Measurements from ENCODE around the gene TDRKH.

The TDRKH gene

GRCh38 chr1:151822404-151822803 is 32.1 kb upstream of the TDRKH start:
- DNase-seq, result no peak

- peak; percentile 79 for DNase-seq
Observed at GRCh38 chr1:151820940-151821339, 30.6 kb upstream of the TDRKH start.

- DNase-seq, result no peak
Observed at GRCh38 chr1:151819976-151820623, 29.8 kb upstream of the TDRKH start.

- DNase-seq, result no peak
Observed at GRCh38 chr1:151819227-151819835, 29.0 kb upstream of the TDRKH start.

GRCh38 chr1:151817353-151817730 is 27.0 kb upstream of the TDRKH start:
- no peak for DNase-seq

GRCh38 chr1:151816548-151817352 is 26.4 kb upstream of the TDRKH start:
- no peak for DNase-seq

- DNase-seq, result no peak
Observed at GRCh38 chr1:151815716-151816327, 25.5 kb upstream of the TDRKH start.

- no peak for DNase-seq
Observed at GRCh38 chr1:151814971-151815545, 24.8 kb upstream of the TDRKH start.

- DNase-seq, result no peak
Observed at GRCh38 chr1:151814426-151814825, 24.1 kb upstream of the TDRKH start.

GRCh38 chr1:151813271-151813977 is 23.1 kb upstream of the TDRKH start:
- no peak for DNase-seq

- DNase-seq, result no peak
Observed at GRCh38 chr1:151811181-151811580, 20.9 kb upstream of the TDRKH start.

- no peak for DNase-seq
Observed at GRCh38 chr1:151809985-151810556, 19.8 kb upstream of the TDRKH start.

- DNase-seq, result no peak
Observed at GRCh38 chr1:151809290-151809984, 19.1 kb upstream of the TDRKH start.

- no peak for DNase-seq
Observed at GRCh38 chr1:151807766-151808165, 17.5 kb upstream of the TDRKH start.

GRCh38 chr1:151807131-151807530 is 16.8 kb upstream of the TDRKH start:
- DNase-seq, result no peak

GRCh38 chr1:151806170-151806569 is 15.9 kb upstream of the TDRKH start:
- no peak for DNase-seq

GRCh38 chr1:151805066-151805820 is 14.9 kb upstream of the TDRKH start, which contains the start of gene LINGO4:
LINGO4 (minus strand) TSS chr1:151805419; CDS start chr1:151802704, 2,715 bp downstream.
- no peak for DNase-seq

- DNase-seq, result no peak
Observed at GRCh38 chr1:151803915-151804314, 13.6 kb upstream of the TDRKH start.

GRCh38 chr1:151803164-151803563 is 12.9 kb upstream of the TDRKH start:
- DNase-seq, result no peak

- DNase-seq, result no peak
Observed at GRCh38 chr1:151802372-151802771, 12.1 kb upstream of the TDRKH start.

- DNase-seq, result no peak
Observed at GRCh38 chr1:151801846-151802245, 11.5 kb upstream of the TDRKH start.
